ENCODE measurements around the gene ACTN1.
A peak's percentile ranks its signal among the peaks of the same experiment; 100 is the strongest.
"Not testable (repeated sequence)": the region's sequence is repeated elsewhere in the genome, so short reads cannot be mapped to it uniquely, and the experiment has no call there.

ACTN1 gene

DNA sequence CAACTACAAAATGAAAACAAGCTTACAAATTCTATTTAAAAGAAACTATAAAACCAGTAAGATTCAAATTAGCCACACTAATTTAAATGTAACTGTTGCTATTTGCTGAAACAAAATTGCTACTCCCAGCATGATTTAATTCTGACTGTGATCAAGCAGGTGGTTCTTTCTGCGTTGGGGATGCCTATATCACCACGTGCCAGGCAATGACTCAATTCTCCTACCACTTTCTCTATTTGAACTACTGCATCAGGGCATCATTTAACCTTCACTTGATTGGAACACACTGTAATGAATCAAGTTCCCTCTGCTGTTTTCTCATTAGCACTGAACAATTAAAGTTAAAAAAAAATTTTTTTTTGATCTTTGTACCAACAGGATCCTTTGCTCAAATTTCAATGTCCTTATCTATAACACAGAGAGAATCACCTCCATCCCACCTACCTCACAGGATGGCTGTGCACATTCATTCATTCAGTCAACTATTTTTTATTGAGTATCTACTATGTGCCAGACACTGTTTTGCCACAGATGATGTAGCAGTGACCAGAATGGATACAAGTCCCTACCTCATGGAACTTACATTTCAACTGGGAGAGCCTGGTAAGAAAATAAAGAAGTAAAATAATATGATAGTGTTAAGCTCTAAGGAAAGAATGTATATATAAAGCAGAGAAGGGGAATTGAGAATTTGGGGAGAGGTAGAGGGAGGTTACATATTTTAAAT lies 8.0 kb upstream of the ACTN1 start:
- DNase-seq (ENCODE audit: low read depth in 2 of 2): no peak

- no peak for DNase-seq (ENCODE audit: low read depth in 2 of 2)
Measured at GRCh38 chr14:68986225-68986624, 7.1 kb upstream of the ACTN1 start.

- DNase-seq (ENCODE audit: low read depth in 2 of 2): no peak
Measured at GRCh38 chr14:68984686-68985085, 5.6 kb upstream of the ACTN1 start.

DNA sequence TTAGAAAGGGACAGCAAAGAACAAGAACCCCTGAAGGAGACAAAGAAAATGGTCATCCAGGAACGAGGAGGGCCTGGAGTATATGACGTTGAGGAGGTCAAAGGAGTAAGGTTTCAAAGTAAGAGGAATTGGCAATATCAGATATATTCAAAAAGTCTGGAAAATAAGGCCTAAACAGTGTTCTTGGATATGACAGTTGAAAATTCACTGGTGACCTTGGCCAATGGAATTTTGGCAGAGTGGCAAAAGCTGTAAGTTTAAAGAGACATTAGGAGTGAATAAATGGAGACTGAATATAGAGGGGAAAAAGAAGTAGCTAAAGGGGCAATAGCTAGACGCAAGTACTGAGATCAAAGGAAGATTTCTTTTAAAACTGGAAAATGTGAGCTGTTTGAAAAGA lies 4.1 kb upstream of the ACTN1 start:
- no peak for DNase-seq (ENCODE audit: low read depth in 2 of 2)

DNA sequence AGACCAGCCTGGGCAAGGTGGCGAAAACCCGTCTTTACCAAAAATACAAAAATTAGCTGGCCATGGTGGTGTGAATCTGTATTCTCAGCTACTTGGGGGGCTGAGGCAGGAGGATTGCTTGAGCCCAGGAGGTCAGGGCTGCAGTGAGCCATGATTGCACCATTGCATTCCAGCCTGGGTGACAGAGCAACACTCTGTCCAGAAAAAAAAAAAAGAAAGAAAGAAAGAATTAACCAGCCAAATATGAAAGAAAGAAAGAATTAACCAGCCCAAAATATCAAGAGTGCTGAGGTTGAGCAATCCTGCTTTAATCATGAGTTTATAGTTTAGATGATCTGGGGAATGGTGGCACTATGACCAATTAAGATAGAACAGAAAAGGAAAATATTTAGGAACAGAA lies 3.5 kb upstream of the ACTN1 start:
- DNase-seq (ENCODE audit: low read depth in 2 of 2): no peak

DNA sequence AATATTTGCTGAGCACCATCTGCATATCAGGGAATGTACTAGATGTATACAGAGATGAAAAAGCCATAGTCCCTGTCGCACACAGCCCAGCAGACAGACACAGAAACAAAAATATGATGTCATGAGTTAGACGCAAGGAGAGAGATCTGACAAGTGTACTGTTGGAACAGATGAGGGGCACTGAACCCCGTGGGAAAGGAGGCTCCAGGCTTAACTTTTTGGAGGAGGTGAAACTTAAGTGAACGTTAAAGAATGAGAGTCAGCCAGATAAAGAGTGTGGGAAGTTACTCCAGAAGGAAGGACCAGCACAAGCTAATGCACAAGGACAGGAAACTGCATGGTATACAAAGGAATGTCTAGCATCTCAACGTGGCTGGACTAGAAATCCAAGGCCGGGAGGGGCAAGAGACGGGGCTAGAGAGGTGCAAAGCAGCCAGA lies 2.5 kb upstream of the ACTN1 start:
- peak; percentile 31 to 39 for DNase-seq (ENCODE audit: low read depth in 2 of 2)

DNA sequence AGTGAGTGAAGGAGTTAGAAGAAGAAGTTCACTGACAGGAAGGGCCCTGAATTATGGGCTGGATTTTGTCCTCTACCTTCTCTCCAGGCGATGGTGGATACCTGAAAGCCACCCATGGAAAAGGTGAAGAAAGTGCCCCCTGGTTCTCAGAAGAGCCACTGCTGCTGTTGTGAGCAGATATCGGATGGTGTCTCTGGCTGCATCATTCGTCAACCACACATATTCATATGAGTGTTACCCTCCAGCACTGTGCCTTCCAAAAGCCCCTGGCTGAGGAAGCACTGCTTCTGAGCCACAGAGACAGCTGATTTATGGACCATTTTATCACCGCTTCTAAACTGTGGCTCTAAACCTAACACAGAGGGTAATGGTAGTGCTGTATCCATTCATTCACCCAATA lies 2.0 kb upstream of the ACTN1 start:
- DNase-seq (ENCODE audit: low read depth in 2 of 2): no peak

GRCh38 chr14:68979722-68980451 lies 785 bp upstream of the ACTN1 start:
- no peak for DNase-seq (ENCODE audit: low read depth in 2 of 2)

GRCh38 chr14:68978172-68978911 lies 760 bp downstream of the ACTN1 start:
- DNase-seq (ENCODE audit: low read depth in 2 of 2): peak; percentile 41 to 47

DNA sequence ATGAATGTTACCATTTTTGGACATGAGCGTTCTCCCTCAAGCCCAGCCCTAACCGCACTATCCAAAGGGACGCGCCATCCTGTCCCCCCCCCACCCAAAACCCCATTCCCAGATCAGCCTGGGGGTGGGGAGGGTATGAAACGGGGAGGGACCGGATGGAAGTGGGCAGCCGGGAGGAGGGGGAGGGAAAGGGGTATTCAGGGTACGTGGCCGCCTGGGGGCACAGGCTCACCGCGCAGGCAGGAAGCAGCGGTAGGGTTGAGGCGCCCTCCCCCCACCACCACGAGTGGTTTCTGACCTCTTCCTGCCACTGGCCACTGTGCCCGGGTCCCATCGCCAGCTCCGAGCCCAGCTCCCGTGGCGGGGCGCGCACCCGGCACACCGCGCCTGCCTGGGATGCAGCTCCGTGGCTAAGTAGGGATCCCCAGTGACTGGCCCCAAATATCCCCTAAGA lies 1.4 kb downstream of the ACTN1 start:
- peak; percentile 98 for DNase-seq (ENCODE audit: low read depth in 2 of 2)

DNA sequence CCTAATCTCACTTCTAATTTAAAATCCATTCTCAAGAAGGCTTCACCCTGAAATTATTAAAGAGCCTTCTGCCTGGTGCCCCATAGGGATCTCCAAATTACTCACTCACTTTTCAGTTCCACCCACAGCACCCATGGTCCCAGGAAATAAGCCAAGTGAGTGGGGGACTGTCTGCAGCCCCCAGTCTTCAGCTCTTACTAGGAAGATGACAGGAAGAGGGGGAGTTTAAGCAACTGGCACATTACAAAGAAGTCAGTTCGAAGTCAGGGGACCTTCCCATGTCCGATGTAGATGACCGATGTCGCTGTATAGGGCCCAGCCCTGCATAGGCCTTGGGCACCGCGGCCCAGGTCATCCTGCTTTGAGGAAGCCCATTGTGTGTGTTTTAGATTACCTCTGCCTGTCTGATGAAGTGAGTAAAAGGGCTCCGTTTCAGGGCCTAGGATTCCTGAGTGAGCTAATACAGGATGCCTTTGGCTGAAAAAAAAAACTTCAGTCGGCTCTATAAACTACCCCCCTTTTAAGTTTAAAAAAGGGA lies 1.9 kb downstream of the ACTN1 start:
- DNase-seq (ENCODE audit: low read depth in 2 of 2): no peak

DNA sequence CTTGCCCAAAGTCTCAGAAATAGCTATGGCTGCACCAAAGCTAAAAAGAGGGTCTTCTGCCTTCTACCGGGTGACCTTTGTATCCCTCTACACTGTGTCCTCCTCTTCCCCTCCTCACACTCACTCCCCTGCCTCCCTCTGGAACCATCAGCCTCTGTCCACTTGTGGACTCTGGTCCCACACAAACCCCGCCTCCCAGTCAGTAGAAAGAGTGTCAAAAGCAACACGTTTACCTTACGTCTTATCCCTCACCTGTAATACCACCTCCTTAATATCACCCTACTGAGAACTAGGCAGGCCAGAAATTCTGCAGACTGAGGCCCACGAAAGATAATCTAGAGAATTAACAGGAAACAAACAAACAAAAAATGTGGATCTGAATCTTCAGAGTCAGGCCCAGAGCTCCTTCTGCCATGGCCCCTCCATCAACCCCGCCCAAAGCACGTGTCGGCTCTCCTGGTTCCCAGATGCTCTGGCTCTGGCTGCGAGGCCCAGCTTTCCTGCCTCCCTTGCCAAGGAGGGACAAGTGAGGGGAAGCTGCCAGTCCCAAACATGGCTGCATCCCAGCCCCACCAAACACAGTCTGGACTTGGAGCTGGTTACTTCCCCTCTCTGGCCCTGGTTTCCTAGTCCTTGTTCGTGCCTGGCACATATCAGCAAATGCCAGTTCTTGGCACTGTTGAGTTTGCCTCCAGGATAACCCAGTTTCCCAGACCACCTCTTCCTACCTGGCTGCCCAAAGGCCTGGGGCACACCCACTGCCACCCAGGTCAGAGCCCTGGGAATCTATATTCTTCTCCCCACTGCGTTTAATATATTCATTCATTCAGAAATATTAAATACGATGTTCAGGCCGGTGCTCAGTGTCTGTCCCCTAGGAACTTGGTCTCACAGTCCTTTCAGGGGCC lies 2.7 kb downstream of the ACTN1 start:
- no peak for DNase-seq (ENCODE audit: low read depth in 2 of 2)

DNA sequence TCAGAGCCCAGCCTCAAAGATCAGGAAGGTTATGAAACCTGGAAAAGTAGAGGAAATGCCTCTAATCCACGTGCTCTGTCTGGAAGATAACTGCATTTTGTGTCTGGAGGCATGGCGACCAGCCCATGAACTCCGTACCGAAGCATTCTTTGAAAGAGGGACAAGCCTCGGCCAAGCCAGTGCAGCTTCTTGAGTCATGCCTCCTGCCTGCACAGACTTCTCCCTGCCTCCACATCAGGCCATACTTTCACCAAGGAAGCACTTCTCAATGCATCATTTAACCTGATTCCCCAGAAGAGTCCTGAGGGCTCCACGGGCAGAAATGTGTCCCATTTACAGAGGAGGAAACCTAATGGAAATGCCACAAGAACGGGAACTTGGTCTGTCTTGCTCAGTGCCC lies 3.4 kb downstream of the ACTN1 start:
- DNase-seq (ENCODE audit: low read depth in 2 of 2): peak; percentile 36 to 47

GRCh38 chr14:68974759-68975347 lies 4.2 kb downstream of the ACTN1 start:
- DNase-seq (ENCODE audit: low read depth in 2 of 2): no peak

- no peak for DNase-seq (ENCODE audit: low read depth in 2 of 2)
Measured at GRCh38 chr14:68973639-68974038, 5.5 kb downstream of the ACTN1 start.

DNA sequence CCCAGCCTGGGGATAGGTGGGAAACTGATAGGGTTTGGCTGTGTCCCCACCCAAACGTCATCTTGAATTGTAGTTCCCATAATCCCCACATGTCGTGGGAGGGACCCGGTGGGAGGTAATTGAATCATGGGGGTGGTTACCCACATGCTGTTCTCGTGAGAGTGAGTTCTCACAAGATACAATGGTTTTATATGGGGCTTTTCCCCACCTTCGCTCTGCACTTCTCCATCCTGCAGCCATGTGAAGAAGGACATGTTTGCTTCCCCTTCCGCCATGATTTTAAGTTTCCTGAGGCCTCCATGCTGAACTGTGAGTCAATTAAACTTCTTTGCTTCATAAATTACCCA lies 5.9 kb downstream of the ACTN1 start:
- DNase-seq (ENCODE audit: low read depth in 2 of 2): not testable (repeated sequence)

GRCh38 chr14:68972507-68973218 lies 6.4 kb downstream of the ACTN1 start:
- no peak for DNase-seq (ENCODE audit: low read depth in 2 of 2)

DNA sequence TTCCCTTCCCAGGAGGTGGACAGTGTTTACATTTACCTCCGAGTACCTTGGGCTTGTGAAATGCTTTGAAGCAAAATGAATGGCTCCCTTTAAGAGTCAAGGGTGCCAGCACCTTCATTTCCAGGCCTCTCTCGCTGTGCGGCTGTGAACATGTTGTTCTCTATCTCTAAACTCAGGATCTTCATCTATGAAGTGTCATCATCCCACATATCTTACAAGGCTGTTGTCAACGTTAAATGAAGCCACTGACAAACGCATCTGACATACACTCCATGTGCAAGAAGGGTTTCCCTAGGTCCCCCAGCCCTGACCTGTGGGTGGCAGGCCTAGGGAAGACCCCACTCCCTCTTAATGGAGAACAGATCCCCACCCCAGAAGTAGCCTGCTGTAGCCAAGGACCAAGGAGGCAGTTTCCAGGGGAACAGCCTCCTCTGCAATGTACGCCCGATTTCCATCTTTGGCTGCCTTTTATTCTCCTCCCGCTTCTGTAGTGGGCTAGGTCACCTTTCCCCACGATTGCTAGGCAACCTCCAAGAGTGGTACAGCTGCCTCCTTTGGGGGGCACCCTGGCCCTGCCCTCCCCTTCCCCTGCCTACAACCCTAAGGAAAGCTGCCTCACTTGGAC lies 7.6 kb downstream of the ACTN1 start:
- DNase-seq (ENCODE audit: low read depth in 2 of 2): no peak

DNA sequence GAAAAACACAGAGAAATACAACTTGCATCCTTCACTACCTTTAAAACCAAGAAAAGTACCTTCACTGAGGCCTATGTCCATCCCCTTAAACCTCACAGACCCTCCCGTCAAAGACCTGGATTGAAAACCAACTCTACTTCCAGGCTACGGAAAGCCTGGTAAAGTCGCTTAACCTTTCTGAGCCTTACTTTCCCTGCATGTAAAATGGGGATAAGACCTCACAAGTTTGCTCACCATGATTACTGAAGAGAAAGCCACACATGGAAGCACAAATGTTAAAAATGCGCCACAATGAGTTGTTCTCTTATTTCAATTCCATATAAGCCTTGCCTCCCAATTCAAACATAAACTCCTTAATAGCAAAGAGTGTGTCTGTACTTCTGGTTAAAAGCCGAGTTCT lies 8.4 kb downstream of the ACTN1 start:
- no peak for DNase-seq (ENCODE audit: low read depth in 2 of 2)
